HepG2 (cell line): ENCODE data around the gene MRFAP1L1. TPM values are rescaled to one million over a fixed set of nuclear protein-coding genes. Genes with fewer than 3 reads are reported as not detected.

Experiments
- AGO2 ChIP-seq: fragments of 200-400 bp; formaldehyde crosslinking; optimal IDR thresholded peaks from 2 replicates; pipeline ENCODE3; 2017; ENCODE audit warnings: mild to moderate bottlenecking, low read depth, low read length, moderate library complexity
- AKAP8 ChIP-seq: sonication (generic); formaldehyde crosslinking; IDR thresholded peaks from 2 replicates; pipeline ENCODE4 v1.5.1; 2020; ENCODE audit warnings: mild to moderate bottlenecking, missing genetic modification reagents
- ATF1 ChIP-seq: IDR thresholded peaks from 2 replicates; pipeline ENCODE4 v1.6.1; 2016; ENCODE audit warnings: mild to moderate bottlenecking, control low read depth
- DMTF1 ChIP-seq: sonication (generic); formaldehyde crosslinking; IDR thresholded peaks from 2 replicates; pipeline ENCODE4 v1.4.0; 2020; ENCODE audit warnings: mild to moderate bottlenecking, missing genetic modification reagents
- FOXK1 ChIP-seq: sonication (generic); formaldehyde crosslinking; IDR thresholded peaks from 2 replicates; pipeline ENCODE4 v1.4.0; 2020; ENCODE audit warnings: low read depth, missing genetic modification reagents, borderline replicate concordance
- HNRNPL ChIP-seq: fragments of 200-400 bp; formaldehyde crosslinking; IDR thresholded peaks from 2 replicates; pipeline ENCODE4 v1.6.1; 2017; ENCODE audit warnings: mild to moderate bottlenecking, low read depth, low read length
- KAT7 ChIP-seq: IDR thresholded peaks from 2 replicates; pipeline ENCODE4 v1.6.1; 2018; ENCODE audit warnings: borderline replicate concordance, missing compliant biosample characterization
- MAF1 ChIP-seq: sonication (generic); formaldehyde crosslinking; IDR thresholded peaks from 2 replicates; pipeline ENCODE4 v1.5.0; 2020; ENCODE audit warnings: missing genetic modification reagents, borderline replicate concordance
- MED1 ChIP-seq: sonication (generic); formaldehyde crosslinking; IDR thresholded peaks from 2 replicates; pipeline ENCODE4 v1.4.0; 2020; ENCODE audit warnings: missing genetic modification reagents
- MTA1 ChIP-seq: sonication (generic); formaldehyde crosslinking; IDR thresholded peaks from 2 replicates; pipeline ENCODE4 v1.4.0; 2020; ENCODE audit warnings: missing genetic modification reagents, mild to moderate bottlenecking, borderline replicate concordance
- MZF1 ChIP-seq: sonication (generic); formaldehyde crosslinking; IDR thresholded peaks from 2 replicates; pipeline ENCODE4 v1.8.1; 2023; ENCODE audit warnings: mild to moderate bottlenecking, missing genetic modification reagents, borderline replicate concordance
- RBFOX2 ChIP-seq: fragments of 200-400 bp; formaldehyde crosslinking; IDR thresholded peaks from 2 replicates; pipeline ENCODE4 v1.6.1; 2017; ENCODE audit warnings: low read depth, mild to moderate bottlenecking, low read length
- SMAD3 ChIP-seq: sonication (generic); formaldehyde crosslinking; IDR thresholded peaks from 2 replicates; pipeline ENCODE4 v1.4.0; 2020; ENCODE audit warnings: missing genetic modification reagents
- XBP1 ChIP-seq: sonication (generic); formaldehyde crosslinking; IDR thresholded peaks from 2 replicates; pipeline ENCODE4 v1.5.0; 2020; ENCODE audit warnings: missing genetic modification reagents
- ZBTB8A ChIP-seq: sonication (generic); formaldehyde crosslinking; IDR thresholded peaks from 2 replicates; pipeline ENCODE4 v1.4.0; 2020; ENCODE audit warnings: mild to moderate bottlenecking, low read depth, missing genetic modification reagents, borderline replicate concordance
- ZNF234 ChIP-seq: sonication (generic); formaldehyde crosslinking; conservative IDR thresholded peaks from 2 replicates; pipeline ENCODE4 v1.5.1; 2020; ENCODE audit warnings: mild to moderate bottlenecking, missing genetic modification reagents
- ZNF3 ChIP-seq: IDR thresholded peaks from 2 replicates; pipeline ENCODE4 v1.7.0; 2017; ENCODE audit warnings: inconsistent platforms
- ZNF362 ChIP-seq: sonication (generic); formaldehyde crosslinking; IDR thresholded peaks from 2 replicates; pipeline ENCODE4 v1.4.0; 2020; ENCODE audit warnings: missing genetic modification reagents, mild to moderate bottlenecking, borderline replicate concordance
- ZNF563 ChIP-seq: sonication (generic); formaldehyde crosslinking; IDR thresholded peaks from 2 replicates; pipeline ENCODE4 v1.8.0; 2022; ENCODE audit warnings: mild to moderate bottlenecking, moderate library complexity, missing genetic modification reagents
- ZNF598 ChIP-seq: sonication (generic); formaldehyde crosslinking; IDR thresholded peaks from 2 replicates; pipeline ENCODE4 v1.5.1; 2020; ENCODE audit warnings: mild to moderate bottlenecking, missing genetic modification reagents, borderline replicate concordance
- ZNF75D ChIP-seq: sonication (generic); formaldehyde crosslinking; IDR thresholded peaks from 2 replicates; pipeline ENCODE4 v1.8.1; 2023; ENCODE audit warnings: missing genetic modification reagents, mild to moderate bottlenecking, borderline replicate concordance
- ZNF777 ChIP-seq: sonication (generic); formaldehyde crosslinking; IDR thresholded peaks from 2 replicates; pipeline ENCODE4 v1.4.0; 2020; ENCODE audit warnings: missing genetic modification reagents
- polyA plus RNA-seq, 8 experiments: library from polyadenylated mRNA; depleted of rRNA in 3 of 8; stranded (reverse) in 7 of 8; unstranded in 1 of 8; fragments of >200 nt; fragmentation: Illumina TruSeq in 4 of 8; extraction: Trizol in 4 of 8; gene quantifications; 2 replicates each; pipeline versions ENCODE4 v1.2.1 to v1.2.3, GENCODE V29; 2011 to 2016; ENCODE audit warnings: low read depth in 4 of 8, missing spikeins in 1 of 8, mixed read lengths in 1 of 8; ENCODE audit not compliant: insufficient read depth in 1 of 8
- total RNA-seq, 5 experiments: library from RNA; depleted of rRNA; stranded (reverse); fragments of >200 nt; fragmentation: Illumina TruSeq; extraction: Trizol; gene quantifications; 2 replicates each; pipeline ENCODE4 v1.2.3, GENCODE V29; 2016; ENCODE audit warnings: low read depth in 1 of 5
- TF ChIP-seq, protein P1 (sequence below): sonication (generic); formaldehyde crosslinking; IDR thresholded peaks from 2 replicates; pipeline ENCODE4 v1.4.0; 2020; ENCODE audit warnings: missing genetic modification reagents
- TF ChIP-seq, protein P2 (sequence below): sonication (generic); formaldehyde crosslinking; IDR thresholded peaks from 2 replicates; pipeline ENCODE4 v1.8.0; 2022; ENCODE audit warnings: mild to moderate bottlenecking, missing genetic modification reagents, moderate library complexity

The MRFAP1L1 gene
- total and polyA plus RNA-seq, 2 of the 13 experiments (the other 11 are each of a cell fraction or from before 2014, with no cell fraction given) = 44.8 to 76.6 TPM

DNA sequence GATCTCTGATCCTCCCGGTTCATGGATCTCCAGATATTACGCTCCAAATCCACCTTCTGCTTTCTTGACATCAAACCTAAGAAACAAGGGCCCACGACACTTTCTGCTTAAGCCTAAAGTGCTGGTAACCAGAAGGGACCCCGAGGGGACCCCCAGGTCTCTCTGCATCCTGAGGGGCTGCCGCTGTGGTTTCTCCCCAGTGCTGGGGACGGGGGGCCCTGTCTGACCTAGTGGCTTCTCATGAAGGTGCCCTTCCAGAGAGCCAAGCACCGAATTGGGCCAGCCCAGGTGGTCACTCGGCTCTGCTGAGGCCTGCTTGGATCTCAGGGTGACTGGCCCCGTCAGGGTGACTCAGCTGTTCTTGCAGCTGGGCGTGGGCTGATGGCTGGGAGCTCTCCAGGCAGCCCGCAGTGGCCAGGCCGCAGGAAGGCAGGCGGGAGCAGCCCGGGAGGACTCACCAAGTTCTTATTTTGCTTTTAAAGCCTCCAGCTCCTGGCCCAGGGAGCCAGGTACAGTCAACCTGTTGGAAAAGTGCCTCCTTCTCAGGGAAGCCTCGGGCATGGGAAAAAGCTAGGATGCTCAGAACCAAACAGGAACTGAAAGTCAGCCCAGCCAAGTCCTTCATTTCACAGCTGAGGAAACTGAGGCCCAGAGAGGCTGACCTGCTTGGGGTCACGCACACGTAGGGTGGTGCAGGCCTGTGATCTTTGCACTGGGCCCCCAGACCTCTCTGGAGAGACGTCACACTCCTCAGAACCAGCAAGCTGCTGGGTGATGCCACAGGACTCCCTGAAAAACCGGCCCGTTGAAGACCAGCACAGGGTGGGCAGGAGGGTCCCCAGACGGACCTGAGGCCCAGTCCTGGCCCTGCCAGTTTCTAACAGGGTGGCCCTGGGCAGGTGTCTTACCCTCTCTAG lies 23.0 kb upstream of the MRFAP1L1 start (continued):
- TF ChIP-seq, protein P1, sequence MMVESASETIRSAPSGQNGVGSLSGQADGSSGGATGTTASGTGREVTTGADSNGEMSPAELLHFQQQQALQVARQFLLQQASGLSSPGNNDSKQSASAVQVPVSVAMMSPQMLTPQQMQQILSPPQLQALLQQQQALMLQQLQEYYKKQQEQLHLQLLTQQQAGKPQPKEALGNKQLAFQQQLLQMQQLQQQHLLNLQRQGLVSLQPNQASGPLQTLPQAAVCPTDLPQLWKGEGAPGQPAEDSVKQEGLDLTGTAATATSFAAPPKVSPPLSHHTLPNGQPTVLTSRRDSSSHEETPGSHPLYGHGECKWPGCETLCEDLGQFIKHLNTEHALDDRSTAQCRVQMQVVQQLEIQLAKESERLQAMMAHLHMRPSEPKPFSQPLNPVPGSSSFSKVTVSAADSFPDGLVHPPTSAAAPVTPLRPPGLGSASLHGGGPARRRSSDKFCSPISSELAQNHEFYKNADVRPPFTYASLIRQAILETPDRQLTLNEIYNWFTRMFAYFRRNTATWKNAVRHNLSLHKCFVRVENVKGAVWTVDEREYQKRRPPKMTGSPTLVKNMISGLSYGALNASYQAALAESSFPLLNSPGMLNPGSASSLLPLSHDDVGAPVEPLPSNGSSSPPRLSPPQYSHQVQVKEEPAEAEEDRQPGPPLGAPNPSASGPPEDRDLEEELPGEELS (CRISPR knock-in tag) = peak; percentile 57; the same call in 1 of the 2 replicates
- peak; percentile 44; the same call in 1 of the 2 replicates for TF ChIP-seq HNRNPL
- peak; percentile 87 for TF ChIP-seq MED1
- no peak for TF ChIP-seq ATF1
- TF ChIP-seq ZNF777 = no peak
- TF ChIP-seq DMTF1 (CRISPR knock-in tag) = no peak
- peak; percentile 42; the same call in 1 of the 2 replicates for TF ChIP-seq ZNF563 (CRISPR knock-in tag)
- no peak for TF ChIP-seq ZNF3 (CRISPR knock-in tag)
- no peak for TF ChIP-seq MAF1 (CRISPR knock-in tag)
- TF ChIP-seq ZNF75D = no peak
- TF ChIP-seq KAT7 = no peak
- TF ChIP-seq SMAD3 (CRISPR knock-in tag) = no peak
- TF ChIP-seq, protein P2, sequence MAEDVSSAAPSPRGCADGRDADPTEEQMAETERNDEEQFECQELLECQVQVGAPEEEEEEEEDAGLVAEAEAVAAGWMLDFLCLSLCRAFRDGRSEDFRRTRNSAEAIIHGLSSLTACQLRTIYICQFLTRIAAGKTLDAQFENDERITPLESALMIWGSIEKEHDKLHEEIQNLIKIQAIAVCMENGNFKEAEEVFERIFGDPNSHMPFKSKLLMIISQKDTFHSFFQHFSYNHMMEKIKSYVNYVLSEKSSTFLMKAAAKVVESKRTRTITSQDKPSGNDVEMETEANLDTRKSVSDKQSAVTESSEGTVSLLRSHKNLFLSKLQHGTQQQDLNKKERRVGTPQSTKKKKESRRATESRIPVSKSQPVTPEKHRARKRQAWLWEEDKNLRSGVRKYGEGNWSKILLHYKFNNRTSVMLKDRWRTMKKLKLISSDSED (CRISPR knock-in tag) = no peak
- no peak for TF ChIP-seq ZNF234 (CRISPR knock-in tag)
- TF ChIP-seq ZNF362 (CRISPR knock-in tag) = no peak
- peak; percentile 82; the same call in 1 of the 2 replicates for TF ChIP-seq XBP1 (CRISPR knock-in tag)
- no peak for TF ChIP-seq MZF1 (CRISPR knock-in tag)
- TF ChIP-seq RBFOX2 = peak; percentile 76
- no peak for TF ChIP-seq AGO2
- no peak for TF ChIP-seq ZBTB8A (CRISPR knock-in tag)
- TF ChIP-seq ZNF598 (CRISPR knock-in tag) = no peak; the same call in 1 of the 2 replicates
- TF ChIP-seq AKAP8 = no peak
- no peak for TF ChIP-seq FOXK1 (CRISPR knock-in tag)
- no peak; the same call in 1 of the 2 replicates for TF ChIP-seq MTA1
